Kasumi-1 (cell line): ENCODE results near the gene PLEKHA1.
A peak's percentile ranks its signal among the peaks of the same experiment; 100 is the strongest.

Experiments
- DNase-seq, 2 experiments: peaks; one replicate each; lab custom pipeline; 2025; lab: John Stamatoyannopoulos, UW

PLEKHA1 gene

DNA sequence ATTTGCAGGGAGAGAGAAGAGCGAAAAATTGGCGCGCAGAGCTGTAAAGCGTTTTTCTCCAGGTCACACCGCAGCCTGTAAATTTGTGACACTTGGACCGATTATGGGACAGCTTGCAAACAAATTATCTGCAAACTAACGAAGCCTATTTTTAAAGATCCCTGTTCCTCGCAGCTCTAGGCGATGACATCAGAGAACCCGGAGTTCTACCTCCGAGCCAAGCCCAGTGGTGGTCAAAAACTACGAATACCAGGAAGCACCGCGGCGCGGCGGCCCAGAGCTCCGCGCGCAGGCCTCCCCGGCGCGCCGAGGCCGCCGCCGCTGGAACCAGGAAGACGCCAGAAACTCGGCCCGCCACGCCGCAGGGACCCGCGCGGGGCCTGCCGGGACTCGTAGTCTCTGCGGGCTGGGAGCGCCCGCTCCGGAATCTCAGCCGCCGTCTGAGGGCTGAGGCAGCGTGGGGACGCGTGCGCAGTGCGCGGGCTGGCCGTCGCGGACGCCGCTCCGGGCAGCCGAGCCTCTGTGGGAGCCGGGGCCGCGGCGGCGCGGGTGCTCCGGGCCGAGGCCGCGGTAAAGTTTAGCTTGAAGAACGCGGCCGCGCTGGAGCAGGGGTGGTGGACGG lies at the start of gene PLEKHA1:
TSS of gene PLEKHA1 (plus strand) at position 472 of the 622 bp plus-strand sequence. CDS start 18,493 bp downstream, outside the sequence.
- DNase-seq, result peak; percentile 94

- DNase-seq, result no peak
These were observed 49.3 kb upstream of the PLEKHA1 start for GRCh38 chr10:122325235-122325634.

GRCh38 chr10:122326385-122326784 lies 48.1 kb upstream of the PLEKHA1 start:
- no peak for DNase-seq

DNA sequence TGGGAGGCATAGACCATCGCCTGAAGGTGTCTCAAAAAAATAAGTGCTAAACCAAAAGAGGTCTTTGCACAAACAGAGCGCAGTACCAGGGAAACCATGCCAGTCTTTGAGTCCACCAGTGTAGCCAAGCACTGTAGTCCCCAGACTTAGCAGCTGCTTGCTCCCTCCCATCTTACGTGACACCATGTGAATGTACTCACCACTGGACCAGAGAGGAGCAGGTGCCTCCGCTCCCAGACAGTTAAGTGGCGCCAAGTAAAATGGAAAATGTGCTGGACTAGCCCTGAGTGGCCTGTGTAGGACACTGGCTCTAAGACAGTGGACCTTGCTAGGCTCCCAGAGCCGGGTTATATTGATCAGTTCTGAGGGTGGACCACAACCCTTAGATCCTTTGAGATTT lies 47.7 kb upstream of the PLEKHA1 start:
- no peak for DNase-seq

DNA sequence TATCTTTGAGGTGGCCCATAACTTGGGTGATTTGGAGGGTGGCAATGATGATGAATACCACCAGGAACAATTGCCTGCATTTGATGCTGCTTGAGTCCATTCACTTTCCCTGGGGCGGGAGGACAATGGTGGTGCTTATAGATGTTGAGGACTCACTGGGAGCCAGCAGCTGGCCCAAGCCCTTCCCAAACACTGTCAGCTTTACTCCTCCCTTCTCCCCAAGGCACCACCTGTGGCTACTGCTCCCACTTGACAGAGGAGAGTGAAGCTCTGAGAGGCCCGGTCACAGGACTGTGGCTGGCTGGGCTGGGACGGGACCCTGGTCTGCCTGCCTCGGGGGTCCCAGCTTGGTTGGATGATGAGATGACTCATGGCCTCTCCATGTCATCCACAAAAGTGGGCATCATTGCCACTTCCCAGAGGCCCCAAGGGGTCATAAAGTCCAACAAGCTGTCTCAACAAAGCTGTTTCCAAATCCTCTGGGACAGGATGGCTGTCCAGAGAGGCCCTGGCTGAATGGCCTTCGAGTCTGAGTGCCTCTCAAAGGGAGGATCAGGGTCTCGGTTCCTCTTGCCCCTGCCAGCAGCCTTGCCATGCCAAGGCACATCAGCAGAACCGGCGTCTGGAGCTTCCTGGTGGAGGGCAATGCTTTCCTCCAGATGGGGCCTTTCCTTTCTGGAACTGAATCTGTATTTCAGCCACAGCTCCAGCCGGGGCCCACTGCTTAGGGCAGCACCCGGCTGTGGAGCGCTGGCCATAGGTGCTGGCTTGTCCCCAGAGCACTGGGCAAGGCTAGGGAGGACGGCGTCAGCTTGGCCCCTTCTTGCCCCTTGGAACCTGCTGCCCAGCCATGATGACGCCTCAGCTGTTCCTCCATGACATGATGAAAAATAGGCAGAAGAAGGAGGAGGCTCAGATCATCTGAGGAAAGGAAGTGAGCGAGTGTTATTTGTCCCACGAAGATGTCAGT lies 47.0 kb upstream of the PLEKHA1 start:
- no peak for DNase-seq

DNA sequence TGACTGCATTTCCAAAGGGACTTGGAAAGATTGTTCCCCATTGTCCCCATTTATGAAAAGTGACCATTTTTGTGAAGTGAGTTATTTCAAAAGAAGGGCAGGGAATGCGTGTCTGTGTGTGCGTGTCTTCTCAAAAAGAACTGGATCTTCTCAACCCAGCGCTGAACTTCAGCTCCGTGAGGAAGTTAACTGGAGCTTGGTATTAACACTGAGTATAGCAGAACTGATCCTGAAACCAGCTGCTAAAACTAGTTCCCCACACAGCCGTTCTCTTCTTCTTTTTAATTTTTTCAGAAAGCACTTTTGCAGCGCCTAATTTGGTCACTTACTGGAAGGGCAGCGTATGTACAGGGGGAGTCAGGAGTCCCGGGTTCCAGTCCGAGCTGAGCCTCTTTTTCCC lies 45.8 kb upstream of the PLEKHA1 start:
- no peak for DNase-seq

DNA sequence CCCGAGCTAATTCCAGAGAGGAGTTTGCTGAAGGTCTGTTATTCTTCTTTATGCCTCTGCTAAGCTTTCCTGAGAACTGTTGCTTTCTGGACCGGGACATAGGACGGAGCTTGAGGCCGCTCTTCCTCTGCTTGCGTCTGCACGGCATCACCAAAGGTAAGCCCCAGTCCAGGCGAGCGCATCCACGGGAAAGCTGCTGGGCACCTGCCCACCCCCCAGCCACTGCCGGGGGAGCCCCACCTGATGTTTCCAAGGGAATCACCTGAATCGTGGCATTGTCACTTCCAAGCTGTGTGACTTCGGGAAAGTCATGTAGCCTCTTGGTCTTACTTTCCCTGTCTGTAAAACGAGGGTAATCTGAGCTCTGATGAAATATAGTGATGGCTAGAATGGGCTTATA lies 45.1 kb upstream of the PLEKHA1 start:
- DNase-seq, result no peak

DNA sequence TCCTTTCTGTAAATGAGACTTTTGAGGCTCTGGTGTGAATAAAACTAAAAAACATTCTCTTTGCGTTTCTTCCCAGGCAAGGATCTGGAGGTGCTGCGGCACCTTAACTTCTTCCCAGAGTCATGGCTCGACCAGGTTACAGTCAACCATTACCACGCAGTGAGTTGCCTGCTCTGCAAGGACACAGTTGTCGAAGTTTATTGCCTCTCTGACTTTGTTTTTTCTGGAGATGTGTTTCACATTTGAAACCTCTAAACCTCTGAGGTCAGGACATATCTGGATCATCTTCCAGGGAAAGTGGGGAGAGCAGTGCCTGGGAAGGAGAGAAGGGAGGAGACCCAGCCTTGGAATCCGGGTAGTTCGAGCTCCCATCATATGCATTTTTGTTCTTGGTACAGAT lies 43.4 kb upstream of the PLEKHA1 start:
- DNase-seq, result no peak

DNA sequence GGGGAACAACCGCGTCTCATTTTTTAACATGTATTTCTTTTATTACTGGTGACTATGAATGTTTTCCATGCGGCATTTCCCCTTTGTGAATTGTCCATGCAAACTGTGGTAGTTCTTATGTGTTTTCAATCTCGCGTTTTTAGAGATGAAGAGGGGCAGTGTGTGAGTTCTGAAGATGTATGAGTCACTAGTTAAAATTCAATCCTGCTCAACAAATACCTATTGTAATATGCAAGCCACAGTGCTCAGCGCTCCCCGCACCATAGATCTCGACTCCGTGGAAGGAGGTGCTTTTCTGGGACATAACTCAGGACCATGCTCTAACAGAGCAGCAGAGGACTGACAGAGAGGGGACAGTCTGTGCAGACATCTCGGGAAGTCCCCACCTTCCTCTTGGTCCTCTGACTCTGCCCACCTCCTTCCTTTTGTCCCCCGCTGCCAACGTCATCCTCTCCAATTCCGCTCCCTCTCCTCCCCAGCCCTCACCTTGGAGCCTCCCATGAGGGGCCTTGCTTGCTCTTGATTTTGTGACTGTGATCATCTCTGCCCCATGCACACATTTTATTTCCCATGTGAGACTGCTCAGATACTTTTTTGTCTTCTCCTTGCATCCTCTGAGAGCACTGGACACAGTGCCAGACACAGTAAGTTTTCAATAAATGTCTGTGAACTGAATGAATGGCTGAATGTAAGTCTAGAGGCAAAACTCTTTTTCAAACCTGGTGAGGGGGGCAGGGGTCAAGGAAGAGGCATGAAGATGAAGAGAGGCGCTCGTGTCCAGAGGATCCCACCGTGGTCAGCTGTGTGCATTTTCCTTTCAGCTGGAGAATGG lies 42.7 kb upstream of the PLEKHA1 start:
- no peak for DNase-seq

- no peak for DNase-seq
These were observed 41.5 kb upstream of the PLEKHA1 start for GRCh38 chr10:122333037-122333436.

GRCh38 chr10:122336332-122336731 lies 38.2 kb upstream of the PLEKHA1 start:
- no peak for DNase-seq

- no peak for DNase-seq
These were observed 37.5 kb upstream of the PLEKHA1 start for GRCh38 chr10:122336961-122337360.

DNA sequence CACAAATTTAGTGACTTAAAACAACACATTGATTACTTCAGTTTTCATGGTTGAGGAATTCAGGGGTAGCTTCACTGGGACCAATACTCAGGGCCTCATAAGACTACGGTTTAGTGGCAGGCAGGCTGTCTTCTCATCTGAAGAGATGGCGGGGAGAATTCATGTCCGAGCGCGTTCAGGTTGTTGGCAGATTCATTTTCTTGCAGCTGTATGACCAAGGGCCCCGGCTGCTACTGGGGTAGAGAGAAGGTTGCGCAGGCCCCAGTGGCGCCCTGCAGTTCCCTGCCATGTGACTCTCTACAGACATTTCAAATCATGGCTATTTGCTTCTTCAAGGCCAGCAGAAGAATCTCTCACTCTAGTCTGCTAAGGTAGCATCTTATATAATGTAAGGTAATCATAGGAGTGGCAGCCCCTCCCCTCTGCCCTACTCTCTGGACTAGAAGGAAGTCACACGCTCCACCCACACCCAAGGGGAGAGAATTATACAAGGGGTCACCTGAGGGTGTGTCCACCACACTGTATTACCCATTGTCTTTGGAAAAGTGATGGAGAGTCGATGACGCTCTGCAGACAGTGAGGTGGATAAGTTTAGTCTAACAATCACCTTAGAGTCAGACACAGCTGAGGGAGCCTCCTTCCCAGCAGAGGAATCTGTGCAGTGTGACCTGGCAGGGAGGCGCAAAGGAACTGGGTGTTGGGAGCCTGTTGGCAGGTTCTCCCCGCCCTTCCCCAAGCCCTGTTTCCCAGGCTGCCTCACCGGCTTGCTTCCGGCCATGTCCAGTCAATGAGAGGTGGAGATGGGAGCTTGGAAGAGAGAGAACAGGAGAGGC lies 35.7 kb upstream of the PLEKHA1 start:
- DNase-seq, result no peak

GRCh38 chr10:122341141-122341810 lies 33.2 kb upstream of the PLEKHA1 start:
- no peak for DNase-seq

- DNase-seq, result peak; percentile 13 to 56
These were observed 32.0 kb upstream of the PLEKHA1 start for GRCh38 chr10:122342293-122343134.

- DNase-seq, result no peak
These were observed 31.2 kb upstream of the PLEKHA1 start for GRCh38 chr10:122343135-122343800.

GRCh38 chr10:122343936-122344335 lies 30.6 kb upstream of the PLEKHA1 start:
- no peak for DNase-seq

GRCh38 chr10:122344741-122345258 lies 29.7 kb upstream of the PLEKHA1 start:
- DNase-seq, result no peak

- DNase-seq, result no peak
These were observed 28.1 kb upstream of the PLEKHA1 start for GRCh38 chr10:122346326-122346950.
